ENCODE measurements around the gene NKD1.

DNA sequence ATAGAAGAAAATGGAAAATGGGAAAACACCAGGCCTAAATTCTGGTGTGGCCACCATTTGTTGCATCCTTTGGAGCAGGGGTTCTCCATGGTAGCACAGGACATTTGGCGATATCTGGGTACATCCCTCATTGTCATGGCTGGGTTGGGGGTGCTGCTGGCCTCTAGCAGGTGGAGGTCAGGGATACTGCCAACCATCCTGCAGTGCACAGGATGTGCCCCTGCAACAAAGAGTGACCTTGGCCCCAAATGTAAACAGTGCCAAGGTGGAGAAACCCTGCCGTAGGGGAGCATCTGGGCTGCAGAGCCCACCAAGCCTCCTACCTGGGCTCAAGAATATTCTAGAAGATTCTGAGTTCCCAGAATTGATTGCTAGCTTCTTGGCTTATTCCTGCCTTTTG, 27.5 kb downstream of the NKD1 start:
- TF ChIP-seq, protein P1, sequence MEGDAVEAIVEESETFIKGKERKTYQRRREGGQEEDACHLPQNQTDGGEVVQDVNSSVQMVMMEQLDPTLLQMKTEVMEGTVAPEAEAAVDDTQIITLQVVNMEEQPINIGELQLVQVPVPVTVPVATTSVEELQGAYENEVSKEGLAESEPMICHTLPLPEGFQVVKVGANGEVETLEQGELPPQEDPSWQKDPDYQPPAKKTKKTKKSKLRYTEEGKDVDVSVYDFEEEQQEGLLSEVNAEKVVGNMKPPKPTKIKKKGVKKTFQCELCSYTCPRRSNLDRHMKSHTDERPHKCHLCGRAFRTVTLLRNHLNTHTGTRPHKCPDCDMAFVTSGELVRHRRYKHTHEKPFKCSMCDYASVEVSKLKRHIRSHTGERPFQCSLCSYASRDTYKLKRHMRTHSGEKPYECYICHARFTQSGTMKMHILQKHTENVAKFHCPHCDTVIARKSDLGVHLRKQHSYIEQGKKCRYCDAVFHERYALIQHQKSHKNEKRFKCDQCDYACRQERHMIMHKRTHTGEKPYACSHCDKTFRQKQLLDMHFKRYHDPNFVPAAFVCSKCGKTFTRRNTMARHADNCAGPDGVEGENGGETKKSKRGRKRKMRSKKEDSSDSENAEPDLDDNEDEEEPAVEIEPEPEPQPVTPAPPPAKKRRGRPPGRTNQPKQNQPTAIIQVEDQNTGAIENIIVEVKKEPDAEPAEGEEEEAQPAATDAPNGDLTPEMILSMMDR (IDR thresholded peaks at IDR 0.05): no peak
- TF ChIP-seq EP300 (IDR thresholded peaks at IDR 0.05) (no peak), POLR2AphosphoS5 (IDR thresholded peaks at IDR 0.05) (no peak), POLR2A (IDR thresholded peaks at IDR 0.05) (no peak)

All from stomach (tissue), 4 donors.